HG03103 (cell line): ENCODE results near the gene TOGARAM2.
"Not testable (repeated sequence)": the region's sequence is repeated elsewhere in the genome, so short reads cannot be mapped to it uniquely, and the experiment has no call there.

Source experiments
- ATAC-seq: cut with Tn5 transposase; IDR thresholded peaks from one replicate; pipeline ENCODE4 v1.9.1; 2021; ENCODE audit warnings: low read depth; ENCODE audit not compliant: unreplicated experiment

The TOGARAM2 gene

DNA sequence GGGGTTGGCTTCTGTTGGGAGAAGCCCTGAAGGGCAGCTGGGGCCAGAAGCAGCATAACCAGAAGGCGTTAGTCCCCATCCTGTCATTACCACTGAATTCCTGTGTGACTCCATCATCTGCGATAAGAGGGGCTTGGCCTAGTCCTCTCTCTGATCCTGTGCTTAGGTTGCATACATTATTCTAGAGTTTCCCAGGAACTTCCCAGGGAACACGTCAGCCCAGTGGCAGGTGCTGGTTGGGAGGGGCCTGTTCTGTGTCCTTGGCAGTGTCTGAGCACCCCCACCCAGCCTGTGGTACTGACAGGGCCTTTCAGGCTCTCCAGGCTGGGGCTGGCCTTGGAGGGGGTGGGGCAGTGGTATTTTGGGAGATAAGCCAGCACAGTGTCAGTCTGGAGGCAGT is 4.5 kb upstream of the TOGARAM2 start:
- ATAC-seq: no peak

GRCh38 chr2:28977176-28977875 is 3.8 kb upstream of the TOGARAM2 start:
- no peak for ATAC-seq

- not testable (repeated sequence) for ATAC-seq
Observed at GRCh38 chr2:28978001-28978400, 3.1 kb upstream of the TOGARAM2 start.

GRCh38 chr2:28978606-28979005 is 2.5 kb upstream of the TOGARAM2 start:
- no peak for ATAC-seq

GRCh38 chr2:28979041-28979440 is 2.1 kb upstream of the TOGARAM2 start:
- ATAC-seq: no peak

- no peak for ATAC-seq
Observed at GRCh38 chr2:28979576-28980366, 1.3 kb upstream of the TOGARAM2 start.

DNA sequence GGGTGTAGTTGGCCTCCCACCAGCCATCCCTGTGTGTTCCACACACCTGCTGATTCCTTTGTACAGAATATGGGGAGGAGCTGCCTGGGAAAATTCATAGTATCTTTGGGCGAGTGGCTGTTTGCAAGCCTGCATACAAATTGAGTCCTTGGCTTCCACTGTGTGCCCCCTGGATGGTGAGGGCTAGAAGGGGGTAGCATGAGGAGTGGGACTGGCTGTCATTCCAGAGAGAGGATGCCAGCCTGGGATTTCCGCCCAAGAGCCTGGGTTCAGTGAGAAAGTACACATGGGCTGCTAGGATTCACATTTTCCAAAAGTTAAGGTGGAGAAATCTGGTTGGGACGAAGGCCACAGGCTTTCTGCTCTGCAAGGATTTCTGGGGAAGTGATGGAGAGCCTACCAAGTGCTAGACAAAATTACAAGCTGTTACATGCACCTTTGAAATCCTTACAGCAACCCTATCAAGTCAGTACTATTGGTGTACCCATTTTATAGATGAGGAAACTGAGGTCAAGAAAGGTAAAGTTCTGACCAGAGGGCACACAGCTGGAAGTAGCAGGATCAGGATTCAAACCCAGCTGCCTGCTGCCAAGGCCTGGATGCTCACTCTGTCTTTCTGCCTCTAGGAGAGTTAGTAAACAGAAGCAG is 606 bp upstream of the TOGARAM2 start:
- ATAC-seq: no peak

DNA sequence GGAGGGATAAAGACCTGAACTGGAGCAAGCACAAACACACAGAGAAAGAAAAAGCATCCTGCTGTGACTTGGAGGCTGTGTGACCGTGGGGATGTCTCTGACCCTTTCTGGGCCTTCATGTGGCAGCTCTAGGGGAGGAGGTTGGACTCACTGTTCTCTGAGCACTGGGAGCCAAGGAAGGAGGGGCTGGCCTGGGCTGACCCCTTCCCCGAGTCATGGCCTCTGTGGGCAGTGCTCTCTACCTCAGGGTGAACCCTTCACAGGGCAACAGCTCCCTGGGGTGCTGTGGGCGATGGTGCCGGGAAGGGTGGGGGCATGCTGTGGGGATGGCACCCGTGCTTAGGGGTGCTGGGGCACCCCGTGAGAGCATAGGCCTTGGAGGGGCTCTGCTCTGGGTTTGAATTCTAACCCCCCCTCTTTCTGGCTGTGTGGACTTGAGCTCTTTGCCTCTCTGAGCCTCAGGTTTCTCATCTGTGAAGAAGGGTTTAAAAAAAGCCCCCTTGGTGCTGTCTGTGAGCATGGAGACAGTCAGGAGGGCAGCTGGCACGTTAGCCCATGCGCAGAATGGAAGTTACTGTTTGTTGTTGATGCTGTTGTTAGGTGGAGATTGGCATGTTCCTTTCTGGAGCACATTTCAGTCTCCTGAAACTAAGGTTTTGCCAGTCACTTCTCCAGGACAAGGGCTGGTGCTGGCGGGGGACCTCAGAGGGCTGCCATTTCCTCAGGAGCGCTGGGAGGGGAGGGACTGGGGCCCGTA is 700 bp downstream of the TOGARAM2 start:
- no peak for ATAC-seq

DNA sequence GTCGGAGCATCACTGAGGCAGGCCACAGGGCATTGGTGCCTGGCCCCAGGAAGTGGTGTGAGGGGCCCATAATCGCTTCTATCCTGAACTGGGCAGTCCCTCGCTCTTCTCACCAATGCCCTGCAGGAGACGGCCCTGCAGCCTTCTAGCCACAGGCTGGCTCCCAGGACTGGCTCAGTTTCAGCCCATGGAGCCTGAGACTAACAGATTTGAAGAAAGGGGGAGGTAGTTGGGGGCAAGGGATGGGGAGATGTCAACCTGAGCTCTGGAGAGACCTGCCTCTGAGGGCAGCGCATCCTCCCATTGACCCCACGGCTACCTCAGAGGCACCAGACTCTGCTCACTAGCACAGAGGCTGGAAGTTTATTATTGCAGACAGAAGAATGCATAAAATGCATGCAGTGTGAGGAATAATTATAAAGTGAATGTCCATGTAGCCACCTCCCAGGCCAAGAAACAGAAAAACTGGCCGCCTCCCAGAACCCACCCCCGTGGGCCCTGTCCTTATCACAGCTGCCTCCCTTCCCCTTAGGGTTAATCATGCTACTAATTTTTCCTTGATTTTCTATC is 1.4 kb downstream of the TOGARAM2 start:
- no peak for ATAC-seq

DNA sequence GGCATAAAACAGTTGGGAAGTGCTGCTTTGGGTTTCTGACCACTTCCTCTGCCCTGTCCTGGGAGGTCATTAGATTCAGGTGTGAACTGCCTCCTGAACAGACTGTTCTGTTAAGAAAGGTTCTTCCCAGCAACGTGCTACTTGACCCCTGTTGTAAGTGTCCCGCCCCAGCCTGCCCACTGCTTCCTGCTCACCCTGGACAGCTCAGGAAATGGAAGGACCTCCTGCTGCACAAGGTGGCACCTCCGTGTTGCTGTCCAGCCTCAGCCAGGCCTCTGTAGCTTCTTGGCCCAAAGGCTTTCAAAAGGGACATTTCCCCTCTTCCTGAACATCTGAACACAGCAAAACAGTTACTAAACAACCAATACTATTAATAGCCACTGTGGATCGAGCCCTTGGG is 5.3 kb downstream of the TOGARAM2 start:
- no peak for ATAC-seq

GRCh38 chr2:28989973-28990372 is 8.9 kb downstream of the TOGARAM2 start:
- ATAC-seq: no peak

DNA sequence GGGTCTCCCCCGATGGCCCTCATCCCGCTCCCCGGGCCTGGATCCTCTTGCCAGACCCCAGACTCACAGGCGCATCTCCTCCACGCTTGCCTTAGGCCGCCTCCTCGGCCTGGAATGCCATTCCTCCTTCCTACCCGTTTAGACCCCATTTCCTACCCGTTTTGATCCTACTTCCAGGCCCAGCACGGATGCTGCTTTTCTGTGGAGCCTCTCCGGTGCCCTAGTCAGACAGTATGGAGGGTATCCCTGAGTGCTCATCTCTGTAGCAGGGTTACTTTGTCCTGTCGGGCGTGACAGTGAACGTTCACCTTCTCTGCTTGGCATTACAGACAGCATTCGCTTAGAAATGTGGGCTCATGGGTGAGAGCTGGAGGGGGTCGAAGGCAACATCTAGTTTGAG is 9.3 kb downstream of the TOGARAM2 start:
- no peak for ATAC-seq

DNA sequence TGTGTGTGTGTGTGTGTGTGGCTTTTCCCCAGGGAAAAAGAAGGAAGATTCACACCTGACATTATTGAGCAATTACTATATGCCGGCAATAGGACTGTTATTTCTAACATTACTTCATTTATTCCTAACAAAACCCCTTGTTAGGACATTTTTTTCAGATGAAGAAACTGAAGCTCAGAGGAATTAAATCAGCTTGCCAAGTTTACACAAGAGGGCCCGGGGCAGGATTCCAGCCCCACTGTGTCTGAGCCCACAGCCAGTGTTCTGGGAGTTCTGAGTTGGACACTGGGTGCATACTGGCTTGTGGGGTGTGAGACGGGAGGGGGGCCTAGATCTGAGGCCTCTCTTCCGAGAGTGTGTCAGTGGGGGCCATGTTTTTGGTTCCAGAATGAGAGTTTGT is 9.9 kb downstream of the TOGARAM2 start:
- ATAC-seq: no peak

DNA sequence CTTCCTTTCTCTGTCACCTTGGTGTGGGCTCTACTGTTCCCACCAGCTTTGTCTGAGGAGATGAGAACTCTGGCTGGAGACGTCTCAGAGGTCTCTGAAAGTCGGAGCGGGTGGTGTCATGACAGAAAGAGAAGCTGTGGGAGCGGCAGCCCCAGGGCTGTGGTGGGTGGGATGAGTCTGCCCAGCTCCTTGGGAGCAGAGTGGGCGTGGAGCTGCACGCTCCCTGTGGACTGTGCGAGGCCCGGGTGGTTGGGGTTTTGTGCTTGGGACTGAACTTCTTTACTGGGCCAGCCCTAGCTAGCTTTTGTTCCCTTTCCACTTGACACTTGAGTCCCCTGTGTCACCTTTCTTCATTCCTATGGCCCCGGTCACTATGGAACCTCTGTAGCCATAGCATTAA is 10.4 kb downstream of the TOGARAM2 start:
- ATAC-seq: no peak

DNA sequence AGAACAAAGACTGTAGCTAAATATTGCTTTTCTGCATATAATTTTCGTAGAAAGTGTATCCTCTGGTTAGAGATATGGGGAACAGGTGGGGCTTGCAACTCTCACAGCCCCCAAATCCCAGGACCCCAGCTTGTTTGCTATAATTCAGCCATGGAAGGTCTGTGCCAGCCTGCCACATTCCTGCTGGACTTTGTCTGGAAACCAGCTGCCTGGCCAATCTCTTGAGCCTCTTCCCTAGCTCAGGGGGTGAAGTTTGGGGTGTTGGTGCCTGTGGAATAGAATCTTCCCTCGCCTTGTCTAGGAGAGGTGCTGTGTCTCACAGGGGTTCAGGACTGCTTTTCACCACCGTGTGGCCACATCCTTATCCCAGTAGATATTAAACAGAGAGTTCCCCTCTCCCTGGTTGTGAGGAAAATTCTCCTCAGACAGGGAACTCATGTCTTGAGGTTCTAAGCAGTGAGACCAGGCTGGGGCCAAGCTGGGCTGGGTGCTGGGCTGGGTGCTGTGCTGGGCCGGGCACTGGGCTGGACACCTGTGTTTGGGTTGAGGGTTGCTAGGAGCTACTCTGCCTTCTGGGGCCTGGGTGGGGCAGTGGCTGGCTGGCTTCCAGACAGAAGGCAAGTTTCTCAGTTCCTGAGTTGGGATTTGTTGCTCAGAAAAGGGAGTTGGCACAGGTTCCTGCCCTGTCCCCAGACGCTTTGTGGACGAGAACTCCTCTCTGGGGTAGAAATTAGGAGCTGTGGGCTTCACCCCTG is 12.3 kb downstream of the TOGARAM2 start:
- no peak for ATAC-seq

GRCh38 chr2:28994074-28994473 is 13.0 kb downstream of the TOGARAM2 start:
- no peak for ATAC-seq

DNA sequence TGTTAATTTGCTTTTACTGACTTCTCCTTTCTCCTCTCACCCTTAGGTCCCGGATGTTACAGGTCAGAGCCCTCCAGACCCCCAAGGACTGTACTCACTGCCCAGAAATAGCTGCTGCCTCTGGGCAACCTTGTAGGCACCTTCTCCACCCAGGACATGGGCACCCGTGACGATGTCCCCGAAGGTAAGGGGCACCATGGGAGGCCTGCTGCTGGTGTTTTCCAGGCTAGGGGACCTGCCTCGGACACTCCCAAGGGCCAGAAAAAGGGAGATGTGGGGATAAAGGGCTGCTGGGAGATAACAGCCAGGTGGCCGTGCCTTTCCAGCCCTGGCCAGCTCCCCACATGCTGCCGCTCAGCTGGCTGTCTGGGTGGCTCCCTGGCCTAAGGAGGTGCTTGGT is 13.6 kb downstream of the TOGARAM2 start:
- ATAC-seq: no peak

DNA sequence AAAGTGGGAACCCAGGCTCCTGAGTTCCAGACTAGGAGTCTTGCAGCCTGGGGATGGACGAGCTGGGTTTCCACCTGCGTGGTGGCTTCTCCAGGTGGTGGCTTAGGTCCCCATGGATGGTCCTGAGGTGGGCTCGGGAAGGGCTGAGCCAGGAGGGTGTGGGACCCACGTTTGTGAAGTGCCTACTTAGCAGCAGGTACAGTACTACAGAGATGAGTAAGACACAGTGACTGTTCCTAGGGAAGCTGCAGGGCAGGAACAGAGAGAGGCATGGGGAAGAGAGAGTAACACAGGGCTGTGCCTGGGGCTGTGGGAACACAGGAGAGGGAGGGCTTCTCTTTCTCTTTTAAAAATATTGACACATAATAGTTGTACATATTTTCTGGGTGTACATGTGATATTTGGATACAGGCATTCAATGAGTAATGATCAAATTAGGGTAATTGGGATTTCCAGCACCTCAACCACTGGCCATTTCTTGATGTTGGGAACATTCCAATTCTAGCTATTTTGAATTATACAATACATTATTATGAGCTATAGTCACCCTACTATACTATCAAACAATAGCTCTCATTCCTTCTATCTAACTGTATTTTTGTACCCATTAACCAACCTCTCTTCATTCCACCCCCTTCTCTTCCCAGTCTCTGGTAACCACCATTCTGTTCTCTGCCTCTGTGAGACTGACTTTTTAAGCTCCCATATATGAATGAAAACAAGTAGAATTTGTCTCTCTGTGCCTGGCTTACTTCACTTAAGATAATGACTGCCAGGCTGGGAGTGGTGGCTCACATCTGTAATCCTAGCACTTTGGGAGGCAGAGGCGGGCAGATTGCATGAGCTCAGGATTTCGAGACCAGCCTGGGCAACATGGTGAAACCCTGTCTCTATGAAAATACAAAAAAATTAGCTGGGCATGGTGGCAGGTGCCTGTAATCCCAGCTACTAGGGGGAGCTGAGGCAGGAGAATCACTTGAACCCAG is 15.0 kb downstream of the TOGARAM2 start:
- ATAC-seq: no peak
